Measurements from ENCODE around the gene ZDHHC14.

The ZDHHC14 gene

GRCh38 chr6:157613011-157613522, 232.1 kb downstream of the ZDHHC14 start:
- H3K4me1 ChIP-seq (ENCODE audit: low read length), result no peaks in the 10 kb centered on the region
- no peaks in the 10 kb centered on the region for H3K9me2 ChIP-seq (replicated peaks; ENCODE audit: insufficient read depth, low read length)
- no peaks in the 10 kb centered on the region for H3K27me3 ChIP-seq (replicated peaks; ENCODE audit: insufficient read depth, low read length)
- no peaks in the 10 kb centered on the region for H3F3A ChIP-seq (ENCODE audit: insufficient read depth, low read length)
- H3K27ac ChIP-seq (ENCODE audit: low read length), result no peak overlapping the region
- no peak overlapping the region for H3K4me3 ChIP-seq (ENCODE audit: low read length)
- no peak overlapping the region for H2AFZ ChIP-seq (ENCODE audit: low read length)
- no peaks in the 10 kb centered on the region for H3K79me2 ChIP-seq (ENCODE audit: low read length)
- H4K20me1 ChIP-seq (ENCODE audit: insufficient read depth, low read length), result no peaks in the 10 kb centered on the region
- H3K9me3 ChIP-seq (replicated peaks; ENCODE audit: insufficient read depth, low read length), result no peaks in the 10 kb centered on the region
- no peak for TF ChIP-seq EZH2 (optimal IDR thresholded peaks at IDR 0.05; ENCODE audit: low read depth, low read length)
- TF ChIP-seq EZH2phosphoT487 (IDR thresholded peaks at IDR 0.05; ENCODE audit: low read length), result no peak
- TF ChIP-seq CTCF (IDR thresholded peaks at IDR 0.05; ENCODE audit: low read length), result no peak
- DNase-seq, result no peak
- H3K4me2 ChIP-seq (ENCODE audit: low read depth, low read length), result no peak overlapping the region
- H3K9ac ChIP-seq (ENCODE audit: low read length), result no peak overlapping the region
- H3K36me3 ChIP-seq (replicated peaks; ENCODE audit: insufficient read depth, low read length), result no peaks in the 10 kb centered on the region

GRCh38 chr6:157614026-157614568, 233.1 kb downstream of the ZDHHC14 start:
- Histone ChIP-seq H4K20me1 (ENCODE audit: insufficient read depth, low read length) (no peaks in the 10 kb centered on the region), H3K27me3 (replicated peaks; ENCODE audit: insufficient read depth, low read length) (no peaks in the 10 kb centered on the region), H3K4me2 (ENCODE audit: low read depth, low read length) (no peak overlapping the region), H3K4me1 (ENCODE audit: low read length) (no peaks in the 10 kb centered on the region), H3K9me3 (replicated peaks; ENCODE audit: insufficient read depth, low read length) (no peaks in the 10 kb centered on the region), H3K36me3 (replicated peaks; ENCODE audit: insufficient read depth, low read length) (no peaks in the 10 kb centered on the region), H2AFZ (ENCODE audit: low read length) (no peak overlapping the region), H3F3A (ENCODE audit: insufficient read depth, low read length) (no peaks in the 10 kb centered on the region), H3K4me3 (ENCODE audit: low read length) (no peak overlapping the region), H3K9ac (ENCODE audit: low read length) (no peak overlapping the region), H3K9me2 (replicated peaks; ENCODE audit: insufficient read depth, low read length) (no peaks in the 10 kb centered on the region), H3K79me2 (ENCODE audit: low read length) (no peaks in the 10 kb centered on the region), H3K27ac (ENCODE audit: low read length) (no peak overlapping the region)
- no peak for DNase-seq
- TF ChIP-seq EZH2phosphoT487 (IDR thresholded peaks at IDR 0.05; ENCODE audit: low read length) (no peak), EZH2 (optimal IDR thresholded peaks at IDR 0.05; ENCODE audit: low read depth, low read length) (no peak), CTCF (IDR thresholded peaks at IDR 0.05; ENCODE audit: low read length) (no peak)

- Histone ChIP-seq H4K20me1 (ENCODE audit: insufficient read depth, low read length) (no peaks in the 10 kb centered on the region), H2AFZ (ENCODE audit: low read length) (no peak overlapping the region), H3K27me3 (replicated peaks; ENCODE audit: insufficient read depth, low read length) (no peaks in the 10 kb centered on the region), H3F3A (ENCODE audit: insufficient read depth, low read length) (no peaks in the 10 kb centered on the region), H3K79me2 (ENCODE audit: low read length) (no peaks in the 10 kb centered on the region), H3K9ac (ENCODE audit: low read length) (no peak overlapping the region), H3K9me3 (replicated peaks; ENCODE audit: insufficient read depth, low read length) (no peaks in the 10 kb centered on the region), H3K4me2 (ENCODE audit: low read depth, low read length) (no peak overlapping the region), H3K9me2 (replicated peaks; ENCODE audit: insufficient read depth, low read length) (no peaks in the 10 kb centered on the region), H3K4me1 (ENCODE audit: low read length) (no peaks in the 10 kb centered on the region), H3K4me3 (ENCODE audit: low read length) (no peak overlapping the region), H3K36me3 (replicated peaks; ENCODE audit: insufficient read depth, low read length) (no peaks in the 10 kb centered on the region), H3K27ac (ENCODE audit: low read length) (no peak overlapping the region)
- no peak for DNase-seq
- TF ChIP-seq EZH2 (optimal IDR thresholded peaks at IDR 0.05; ENCODE audit: low read depth, low read length) (no peak), EZH2phosphoT487 (IDR thresholded peaks at IDR 0.05; ENCODE audit: low read length) (no peak), CTCF (IDR thresholded peaks at IDR 0.05; ENCODE audit: low read length) (no peak)
Measured at GRCh38 chr6:157615420-157615769, 234.4 kb downstream of the ZDHHC14 start.
